ENCODE data around the gene ANKRD39.
"Not testable (repeated sequence)": the region's sequence is repeated elsewhere in the genome, so short reads cannot be mapped to it uniquely, and the experiment has no call there.

The ANKRD39 gene, protein sequence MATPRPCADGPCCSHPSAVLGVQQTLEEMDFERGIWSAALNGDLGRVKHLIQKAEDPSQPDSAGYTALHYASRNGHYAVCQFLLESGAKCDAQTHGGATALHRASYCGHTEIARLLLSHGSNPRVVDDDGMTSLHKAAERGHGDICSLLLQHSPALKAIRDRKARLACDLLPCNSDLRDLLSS

DNA sequence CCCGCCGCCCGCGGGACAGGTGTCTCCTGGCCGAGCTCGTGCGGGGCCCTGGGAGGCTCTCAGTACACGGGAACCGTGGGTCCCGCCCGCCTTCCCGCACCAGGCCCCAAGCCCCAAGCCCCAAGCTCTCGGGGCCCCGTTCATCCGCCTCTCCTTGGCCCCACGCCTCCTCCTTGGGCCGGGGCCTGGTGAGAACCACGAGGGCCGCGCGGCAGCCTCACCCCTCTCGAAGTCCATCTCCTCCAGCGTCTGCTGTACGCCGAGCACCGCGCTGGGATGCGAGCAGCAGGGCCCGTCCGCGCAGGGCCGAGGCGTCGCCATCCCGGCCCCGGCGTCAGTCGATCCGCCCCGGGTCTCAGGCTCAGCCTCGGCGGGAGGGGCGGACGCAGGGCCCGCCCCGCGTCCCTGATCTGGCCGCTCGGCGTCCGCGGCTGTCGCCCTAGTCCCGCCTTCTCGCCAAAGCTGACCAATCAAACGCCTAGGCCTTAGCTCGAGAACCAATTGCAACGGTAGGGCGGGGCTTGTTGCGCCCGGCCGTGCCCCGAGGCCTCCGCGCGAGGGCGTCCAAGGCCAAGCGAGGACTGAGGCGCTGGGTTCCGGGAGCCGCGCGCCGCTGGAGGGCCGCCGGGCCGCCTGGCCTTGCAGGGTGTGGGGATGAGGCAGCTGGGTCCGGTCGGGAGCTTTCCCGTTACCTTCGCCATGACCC is at the start of gene ANKRD39:
Gene ANKRD39 (minus strand): TSS at position 350 of the 706 bp plus-strand sequence. CDS start 29 bp downstream, at position 321.
- peak; percentile 99 for DNase-seq

- DNase-seq, result no peak
Observed at GRCh38 chr2:96906729-96907114, 48.9 kb upstream of the ANKRD39 start.

DNA sequence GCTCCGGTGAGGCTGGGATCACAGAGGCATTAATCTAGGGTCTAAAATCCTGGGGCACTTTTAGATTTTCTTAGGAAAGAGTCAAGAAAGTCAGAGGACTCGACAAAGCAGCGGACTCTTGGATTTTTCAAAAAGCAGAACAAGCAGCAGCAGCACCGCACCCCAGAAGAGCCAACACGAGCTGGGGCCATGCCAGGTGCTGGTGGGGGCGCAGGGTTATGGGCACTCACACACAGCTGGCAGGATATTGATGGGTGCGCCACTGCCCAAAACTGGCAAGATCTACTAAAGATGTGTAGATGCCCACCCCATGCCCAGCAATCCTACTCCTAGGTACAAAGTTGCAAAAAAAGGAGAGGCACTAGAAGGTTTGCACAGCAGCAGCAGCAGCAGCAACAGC is 46.0 kb upstream of the ANKRD39 start:
- no peak for DNase-seq

GRCh38 chr2:96903318-96903717 is 45.5 kb upstream of the ANKRD39 start:
- no peak for DNase-seq

GRCh38 chr2:96900237-96900636 is 42.4 kb upstream of the ANKRD39 start:
- no peak for DNase-seq

DNA sequence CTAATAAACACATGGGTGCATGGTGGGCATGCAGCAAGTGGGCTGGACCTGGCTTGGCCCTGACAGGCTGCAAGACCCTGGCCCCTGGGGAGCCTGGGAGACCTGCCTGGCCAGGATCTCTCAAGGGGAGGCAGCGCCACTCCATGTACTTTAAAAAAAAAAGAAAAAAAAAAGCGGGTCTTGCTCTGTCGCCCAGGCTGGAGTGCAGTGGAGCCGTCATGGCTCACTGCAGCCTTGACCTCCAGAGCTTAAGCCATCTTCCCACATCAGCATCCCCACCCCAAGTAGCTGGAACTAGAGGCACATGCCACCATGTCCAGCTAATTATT is 41.6 kb upstream of the ANKRD39 start:
- DNase-seq, result no peak

DNA sequence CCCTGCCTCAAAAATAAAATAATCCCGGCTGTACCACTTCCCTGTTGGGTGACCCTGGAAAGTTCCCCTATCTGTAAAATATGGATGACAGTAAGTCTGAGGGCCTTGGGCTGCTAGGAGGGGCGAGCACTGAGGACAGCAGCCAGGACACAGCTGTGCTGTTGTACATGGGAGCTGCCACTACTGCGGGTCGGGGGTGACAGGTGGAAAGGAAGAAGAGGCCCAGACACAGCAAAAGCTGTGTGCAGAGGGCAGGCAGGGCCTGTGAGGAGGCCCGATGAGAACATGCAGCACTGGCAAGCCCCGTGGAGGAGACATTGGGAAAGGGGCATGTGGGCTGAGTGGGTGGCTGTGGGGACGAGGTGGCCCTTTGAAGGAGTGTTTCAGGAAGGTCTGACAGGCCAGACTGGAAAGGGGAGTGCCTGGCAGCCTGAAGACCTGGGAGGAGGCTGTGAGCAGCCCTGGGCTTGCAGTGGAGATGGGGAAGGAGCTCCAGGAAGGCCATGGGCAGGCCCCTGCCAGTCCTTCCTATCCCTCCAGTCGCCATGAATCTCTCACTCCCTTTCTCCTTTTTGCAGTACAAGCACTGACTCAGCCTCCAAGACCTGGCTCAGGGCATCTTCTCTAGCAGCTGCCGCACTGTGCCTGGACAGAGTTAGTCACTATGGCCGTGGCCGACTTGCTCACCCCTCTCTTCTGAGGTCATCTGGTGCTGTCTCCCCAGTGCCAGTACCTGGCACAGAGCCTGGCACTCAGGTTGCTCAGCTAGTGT is 41.0 kb upstream of the ANKRD39 start:
- no peak for DNase-seq

GRCh38 chr2:96898135-96898505 is 40.3 kb upstream of the ANKRD39 start:
- DNase-seq, result no peak

DNA sequence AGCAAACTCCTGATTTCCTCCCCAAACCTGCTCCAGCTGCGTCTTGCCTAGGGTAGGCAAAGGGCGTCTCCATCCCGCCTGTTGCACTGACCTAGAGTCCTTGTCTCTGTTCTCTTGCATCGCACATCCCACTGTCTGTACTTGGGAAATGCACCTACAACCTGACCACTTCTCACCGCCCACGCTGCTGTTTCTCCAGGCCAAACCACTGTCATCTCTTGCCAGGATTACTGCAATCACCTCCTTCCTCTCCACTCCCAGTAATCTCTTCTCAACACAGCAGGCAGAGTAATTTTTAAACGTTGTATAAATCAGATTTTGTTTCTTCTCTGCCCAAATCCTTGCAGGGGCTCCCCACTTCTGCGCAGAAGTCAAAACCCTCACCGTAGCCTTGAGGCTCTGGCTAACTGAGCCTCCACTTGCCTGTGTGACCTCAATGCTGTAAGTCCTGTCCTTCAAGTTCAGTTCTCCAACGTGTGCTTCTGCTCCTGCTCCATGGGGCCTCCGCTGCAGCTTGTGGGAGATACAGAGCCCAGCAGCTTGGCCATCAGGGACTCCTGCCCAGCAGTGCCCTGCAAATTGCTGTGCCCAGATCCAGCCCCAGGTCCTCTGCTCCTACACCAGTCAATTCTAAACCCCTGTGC is 39.8 kb upstream of the ANKRD39 start:
- no peak for DNase-seq

DNA sequence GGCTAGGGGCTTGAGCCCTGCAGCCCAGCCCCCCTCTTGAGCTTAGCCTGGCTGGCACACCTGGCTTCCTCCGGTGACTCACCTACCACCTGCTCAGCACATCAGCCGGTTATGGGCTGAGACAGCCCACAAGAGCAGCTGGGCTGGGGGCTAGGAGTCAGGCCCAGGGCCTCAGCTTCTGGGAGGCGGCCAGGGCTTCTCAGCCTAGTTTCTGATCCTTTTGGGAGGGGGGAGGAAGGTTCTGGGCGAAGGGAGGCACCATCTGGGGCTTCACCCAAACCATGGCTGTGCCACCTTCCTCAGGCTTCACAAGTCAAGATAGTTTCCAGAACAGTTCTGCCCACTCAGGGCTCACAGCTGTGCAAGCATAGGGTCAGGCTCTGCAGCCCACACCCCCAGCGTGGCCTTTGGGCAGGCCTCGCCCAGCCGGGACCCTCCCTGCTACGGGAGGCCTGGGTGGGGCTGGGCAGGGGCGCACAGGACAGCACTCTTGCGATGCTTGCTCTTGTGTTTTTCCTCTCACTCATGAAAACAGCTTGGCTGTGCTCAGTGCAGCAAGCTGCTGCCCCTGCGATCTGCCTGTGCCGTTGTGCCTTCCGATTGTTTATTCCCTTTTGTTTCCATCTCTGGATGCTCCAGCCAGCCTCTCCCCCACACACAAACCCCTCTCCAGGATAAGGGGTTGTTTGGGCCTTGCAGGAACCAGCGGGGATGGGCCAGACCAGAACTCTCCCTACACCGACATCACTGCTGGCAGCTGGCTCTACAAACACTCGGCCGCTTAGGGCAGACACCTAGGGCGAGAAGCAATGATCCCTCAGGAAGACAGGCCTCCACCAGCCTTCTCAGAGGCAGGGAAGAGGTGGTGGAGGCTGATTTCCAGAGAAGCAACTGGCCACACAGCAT is 38.2 kb upstream of the ANKRD39 start:
- DNase-seq, result no peak

DNA sequence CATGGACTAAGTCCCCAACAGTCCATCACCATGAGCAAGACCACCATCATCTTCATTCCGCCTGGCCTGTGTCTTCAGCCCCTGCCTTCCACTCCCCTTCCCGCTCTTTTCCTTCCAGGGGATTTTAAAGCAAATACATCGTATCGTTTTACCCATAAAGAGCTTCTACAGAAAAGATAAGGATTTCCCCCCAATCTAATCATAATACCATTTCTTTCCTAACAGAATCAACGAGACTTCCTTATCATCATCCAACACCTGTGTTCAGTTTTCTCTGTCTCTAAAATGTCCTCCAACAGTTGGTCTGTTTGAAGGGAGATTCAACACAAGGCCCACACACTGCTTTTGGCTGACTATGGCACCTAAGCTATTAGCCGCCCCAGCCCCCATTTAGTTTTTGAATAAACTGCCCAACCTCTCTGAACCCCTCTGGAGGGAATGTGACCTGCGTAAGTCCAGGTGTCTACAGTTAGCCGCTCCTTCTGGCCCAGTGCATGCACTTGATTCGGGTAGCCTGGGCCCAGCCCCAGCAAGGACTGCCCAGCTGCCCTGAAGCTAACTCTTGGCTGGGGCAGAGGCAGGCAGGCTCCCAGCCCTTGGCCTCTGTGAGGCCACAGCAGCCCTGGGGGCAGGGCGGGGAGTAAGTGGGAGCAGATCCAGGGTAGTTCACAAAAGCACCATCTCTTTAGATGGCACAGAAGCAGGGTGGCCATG is 37.4 kb upstream of the ANKRD39 start:
- no peak for DNase-seq

DNA sequence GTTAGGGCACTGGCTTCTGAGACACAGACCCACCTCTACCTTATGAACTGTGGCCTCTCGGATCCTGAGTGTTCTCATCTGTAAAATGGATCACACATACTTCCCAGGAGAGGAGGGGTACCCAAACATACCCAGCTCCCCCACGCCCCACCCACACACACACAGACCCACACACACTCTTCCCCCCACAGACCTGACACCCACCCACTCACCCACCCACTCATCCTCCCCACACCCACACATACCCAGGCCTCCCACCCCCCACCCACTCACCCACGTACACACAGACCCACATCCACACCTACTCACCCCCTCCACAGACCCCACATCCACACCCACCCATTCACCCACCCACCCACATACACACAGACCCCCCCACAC is 36.3 kb upstream of the ANKRD39 start:
- DNase-seq, result no peak

DNA sequence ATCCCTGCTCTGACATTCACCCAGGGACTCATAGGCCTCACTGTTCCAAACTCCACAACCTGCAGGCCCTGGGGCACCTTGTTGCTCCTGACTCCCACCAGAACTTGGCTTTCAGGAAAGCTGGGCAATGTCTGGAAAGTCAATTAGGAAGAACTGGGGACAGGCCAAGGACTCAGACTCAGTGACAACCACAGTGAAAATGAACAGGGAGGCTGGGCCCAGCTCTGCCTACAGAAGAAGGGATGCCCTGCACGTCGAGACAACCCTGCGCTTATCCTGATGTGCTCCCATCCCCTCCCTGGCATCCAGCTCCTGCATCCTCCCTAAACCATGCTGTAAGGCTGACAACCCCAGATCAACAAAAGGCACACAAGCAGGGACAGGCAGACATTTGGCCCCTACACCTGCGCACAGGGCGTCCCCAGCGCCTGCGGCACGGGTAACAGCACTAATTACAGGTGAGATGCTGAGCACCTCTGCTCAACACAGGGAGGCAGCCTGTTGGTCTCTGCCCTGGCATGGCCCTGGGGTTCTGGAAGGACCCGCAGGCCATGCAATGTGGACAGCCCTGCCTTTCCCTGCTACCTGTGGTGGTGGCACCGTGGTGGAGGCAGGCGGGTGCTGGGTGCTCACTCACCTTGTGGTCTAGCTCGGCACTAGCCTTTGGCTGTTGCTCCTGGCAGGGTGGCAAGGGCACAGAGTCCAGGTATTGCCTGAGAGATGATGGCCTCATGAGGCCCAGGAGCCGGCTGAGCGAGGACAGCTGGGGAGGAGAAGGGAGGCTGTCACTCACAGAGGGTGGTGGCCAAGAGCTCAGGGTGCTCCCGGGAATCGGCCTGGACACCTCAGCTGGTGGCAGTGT is 35.7 kb upstream of the ANKRD39 start:
- no peak for DNase-seq

DNA sequence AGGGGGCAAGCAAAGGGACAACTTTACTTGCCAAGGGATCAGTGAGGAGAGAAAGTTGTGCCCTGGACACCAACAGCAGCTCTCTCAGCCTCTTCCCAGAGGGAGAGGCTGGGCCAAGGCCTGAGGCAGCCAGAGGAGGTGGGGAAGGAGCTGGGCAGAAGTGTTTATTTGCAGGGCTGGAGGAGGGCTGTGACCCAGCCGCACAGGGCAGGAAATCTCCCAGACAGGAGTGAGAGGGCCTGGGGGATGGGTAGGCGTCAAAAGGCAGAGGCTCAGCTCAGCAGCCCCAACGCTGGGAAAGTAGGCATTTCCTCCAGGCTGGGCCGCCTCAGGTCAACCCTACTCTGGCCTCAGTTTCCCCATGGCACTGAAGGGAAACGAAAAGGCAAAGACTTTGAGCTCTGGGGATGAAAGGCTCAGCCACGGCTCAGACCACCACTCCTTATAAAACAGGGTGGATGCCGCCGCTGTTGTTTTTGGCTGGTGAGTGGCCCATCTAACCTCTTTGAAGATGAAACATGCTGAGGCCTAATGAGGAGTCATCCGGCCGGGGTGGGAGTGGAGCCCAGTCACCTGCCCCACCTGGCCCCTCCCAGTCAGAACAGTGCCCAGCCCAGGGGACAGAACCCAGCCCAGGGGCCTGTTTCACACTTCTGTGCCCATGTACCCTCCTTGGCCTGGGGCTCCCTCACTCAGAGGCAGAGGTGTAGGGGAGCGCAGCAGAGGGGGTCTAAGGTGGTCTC is 33.9 kb upstream of the ANKRD39 start:
- no peak for DNase-seq

GRCh38 chr2:96890726-96891385 is 33.0 kb upstream of the ANKRD39 start:
- DNase-seq, result no peak

GRCh38 chr2:96890252-96890651 is 32.4 kb upstream of the ANKRD39 start:
- no peak for DNase-seq

- DNase-seq, result not testable (repeated sequence)
Observed at GRCh38 chr2:96889502-96889901, 31.7 kb upstream of the ANKRD39 start.

DNA sequence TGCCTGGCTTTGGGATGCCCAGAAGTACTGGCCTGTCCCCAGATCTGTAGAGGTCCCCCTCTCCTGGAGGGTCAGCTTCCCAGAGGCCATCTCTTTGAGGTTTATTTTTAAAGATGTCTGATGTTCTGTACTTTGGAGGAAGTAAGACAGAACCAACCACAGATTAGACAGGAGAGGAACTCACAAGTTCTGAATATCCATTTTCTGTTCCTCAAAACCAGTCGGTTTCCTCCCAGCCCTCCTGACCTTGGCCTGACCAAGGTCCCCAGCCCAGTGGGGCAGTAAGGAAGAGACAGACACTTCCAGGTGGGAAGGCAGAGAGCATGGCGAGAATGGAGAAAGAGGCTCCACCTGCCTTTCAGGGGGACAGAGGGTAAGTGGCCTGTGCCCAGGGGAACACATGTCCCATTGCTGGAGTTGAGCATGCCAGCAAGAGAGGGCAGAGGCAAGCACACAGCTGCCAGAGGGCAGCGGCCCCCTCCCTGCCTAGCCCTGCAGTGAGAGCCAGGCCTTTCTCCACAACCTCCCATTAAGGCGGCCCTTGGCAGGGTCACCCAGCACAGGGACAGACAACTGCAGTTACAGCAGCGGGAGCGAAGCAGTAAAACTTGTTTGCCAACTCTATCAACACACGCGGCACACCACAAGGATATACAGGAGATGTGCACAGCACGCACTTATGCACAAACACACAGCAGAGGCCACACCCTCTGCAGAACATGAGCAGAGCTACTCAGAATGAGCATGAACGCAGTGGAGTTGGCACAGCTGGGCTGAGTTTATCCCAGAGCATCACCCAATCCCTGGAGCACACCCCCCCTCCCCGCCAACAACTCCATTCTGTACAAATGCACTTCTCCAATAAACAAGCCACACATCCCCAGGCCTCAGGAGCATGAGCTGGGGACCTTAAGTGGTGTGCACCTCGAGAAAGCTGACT is 30.5 kb upstream of the ANKRD39 start:
- no peak for DNase-seq
